SU-DHL-6 (cell line): ENCODE results near the gene FGF19.

Source experiments
- H2AFZ ChIP-seq: fragments of 200-600 bp; sonication (generic); 2 replicates; pipeline ENCODE4 v1.6.1; 2014; ENCODE audit warnings: low read depth, mild to moderate bottlenecking, moderate library complexity, mixed read lengths, antibody characterized with exemption, low read length; ENCODE audit not compliant: severe bottlenecking
- H3F3A ChIP-seq: fragments of 200-600 bp; shearing (Covaris generic); 2 replicates; pipeline ENCODE4 v1.6.0; 2016; ENCODE audit warnings: antibody characterized with exemption, mild to moderate bottlenecking; ENCODE audit not compliant: insufficient read depth
- H3K27ac ChIP-seq: fragments of 200-600 bp; sonication (generic); 2 replicates; pipeline ENCODE4 v1.5.1; 2016; ENCODE audit warnings: low read depth, mild to moderate bottlenecking, low read length, moderate library complexity, mixed read lengths
- H3K27me3 ChIP-seq: fragments of 200-600 bp; sonication (generic), shearing (Covaris generic); 2 replicates; pipeline ENCODE4 v1.6.0; 2014; ENCODE audit warnings: mild to moderate bottlenecking, low read length
- H3K36me3 ChIP-seq: fragments of 200-600 bp; sonication (generic); 2 replicates; pipeline ENCODE4 v1.6.1; 2014; ENCODE audit warnings: mild to moderate bottlenecking, low read length, mixed read lengths
- H3K4me2 ChIP-seq: fragments of 300-600, 200-600 bp; shearing (Covaris generic), sonication (generic); 2 replicates; pipeline ENCODE4 v1.6.0; 2014; ENCODE audit warnings: low read length, low read depth, mild to moderate bottlenecking; ENCODE audit not compliant: poor library complexity, severe bottlenecking
- H3K4me3 ChIP-seq: fragments of 200-600 bp; sonication (generic); 2 replicates; pipeline ENCODE4 v1.5.1; 2014; ENCODE audit warnings: antibody characterized with exemption, low read length, mild to moderate bottlenecking, mixed read lengths; ENCODE audit not compliant: insufficient read depth, poor library complexity, severe bottlenecking
- H3K79me2 ChIP-seq: fragments of 200-600 bp; sonication (generic); 2 replicates; pipeline ENCODE4 v1.6.1; 2014; ENCODE audit warnings: mild to moderate bottlenecking, low read length, moderate library complexity; ENCODE audit not compliant: insufficient read depth
- H3K9ac ChIP-seq: fragments of 200-600 bp; sonication (generic); 2 replicates; pipeline ENCODE4 v1.7.0; 2014; ENCODE audit warnings: mild to moderate bottlenecking, low read length
- H3K9me2 ChIP-seq: fragments of 200-600 bp; sonication (generic); replicated peaks from 2 replicates; pipeline ENCODE4 v1.6.1; 2014; ENCODE audit warnings: low read length; ENCODE audit not compliant: insufficient read depth
- H3K9me3 ChIP-seq: fragments of 200-600 bp; sonication (generic); 2 replicates; pipeline ENCODE4 v1.6.1; 2014; ENCODE audit warnings: low read length, mixed read lengths; ENCODE audit not compliant: insufficient read depth
- H4K20me1 ChIP-seq: fragments of 200-600 bp; sonication (generic); 2 replicates; pipeline ENCODE4 v1.6.1; 2014; ENCODE audit warnings: low read depth, mild to moderate bottlenecking, antibody characterized with exemption, low read length, moderate library complexity, mixed read lengths
- EZH2phosphoT487 ChIP-seq: fragments of 200-600 bp; sonication (generic), shearing (Covaris generic); conservative IDR thresholded peaks from 2 replicates; pipeline ENCODE4 v1.6.1; 2018; ENCODE audit warnings: mild to moderate bottlenecking, antibody characterized with exemption, low read length, moderate library complexity, mixed read lengths
- TF ChIP-seq, protein P1 (sequence below): fragments of 200-600 bp; sonication (generic); IDR thresholded peaks from one replicate; pipeline ENCODE4 v1.5.1; 2017; ENCODE audit warnings: antibody characterized with exemption, mild to moderate bottlenecking, low read length, moderate library complexity; ENCODE audit not compliant: insufficient read depth, poor library complexity, severe bottlenecking

The FGF19 gene

DNA sequence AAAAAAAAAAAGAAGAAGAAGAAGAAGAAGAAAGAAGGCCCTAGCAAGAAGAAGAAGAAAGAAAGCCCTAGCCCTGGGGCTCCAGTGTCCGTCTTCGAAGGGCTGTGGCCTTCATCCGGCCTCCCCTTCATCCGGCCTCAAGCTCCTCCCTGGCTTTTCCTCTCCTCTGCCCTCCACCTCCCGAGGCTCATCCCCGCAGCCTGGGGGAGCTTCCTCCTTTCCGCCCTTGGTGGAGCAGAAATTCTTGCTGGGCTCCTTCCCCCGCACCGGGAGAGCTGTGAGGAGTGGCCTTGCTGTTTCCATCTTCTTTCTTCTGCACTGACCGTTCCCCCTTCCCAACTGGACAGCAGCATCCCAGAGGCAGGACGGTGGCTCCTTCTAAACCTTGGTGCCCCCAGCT lies 19.2 kb downstream of the FGF19 start:
- no peaks in the 10 kb centered on the region for H3K27me3 ChIP-seq
- no peak overlapping the region for H3K27ac ChIP-seq
- no peaks in the 10 kb centered on the region for H3K9me2 ChIP-seq
- H3K4me3 ChIP-seq = no peak overlapping the region
- H3K79me2 ChIP-seq = no peaks in the 10 kb centered on the region
- no peaks in the 10 kb centered on the region for H3K36me3 ChIP-seq
- no peak overlapping the region for H2AFZ ChIP-seq
- no peak overlapping the region for H3K4me2 ChIP-seq
- no peak overlapping the region for H3K9ac ChIP-seq
- H3K9me3 ChIP-seq = no peaks in the 10 kb centered on the region
- TF ChIP-seq, protein P1, sequence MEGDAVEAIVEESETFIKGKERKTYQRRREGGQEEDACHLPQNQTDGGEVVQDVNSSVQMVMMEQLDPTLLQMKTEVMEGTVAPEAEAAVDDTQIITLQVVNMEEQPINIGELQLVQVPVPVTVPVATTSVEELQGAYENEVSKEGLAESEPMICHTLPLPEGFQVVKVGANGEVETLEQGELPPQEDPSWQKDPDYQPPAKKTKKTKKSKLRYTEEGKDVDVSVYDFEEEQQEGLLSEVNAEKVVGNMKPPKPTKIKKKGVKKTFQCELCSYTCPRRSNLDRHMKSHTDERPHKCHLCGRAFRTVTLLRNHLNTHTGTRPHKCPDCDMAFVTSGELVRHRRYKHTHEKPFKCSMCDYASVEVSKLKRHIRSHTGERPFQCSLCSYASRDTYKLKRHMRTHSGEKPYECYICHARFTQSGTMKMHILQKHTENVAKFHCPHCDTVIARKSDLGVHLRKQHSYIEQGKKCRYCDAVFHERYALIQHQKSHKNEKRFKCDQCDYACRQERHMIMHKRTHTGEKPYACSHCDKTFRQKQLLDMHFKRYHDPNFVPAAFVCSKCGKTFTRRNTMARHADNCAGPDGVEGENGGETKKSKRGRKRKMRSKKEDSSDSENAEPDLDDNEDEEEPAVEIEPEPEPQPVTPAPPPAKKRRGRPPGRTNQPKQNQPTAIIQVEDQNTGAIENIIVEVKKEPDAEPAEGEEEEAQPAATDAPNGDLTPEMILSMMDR = no peak
- no peak for TF ChIP-seq EZH2phosphoT487
- H3F3A ChIP-seq = no peaks in the 10 kb centered on the region
- H4K20me1 ChIP-seq = no peaks in the 10 kb centered on the region

DNA sequence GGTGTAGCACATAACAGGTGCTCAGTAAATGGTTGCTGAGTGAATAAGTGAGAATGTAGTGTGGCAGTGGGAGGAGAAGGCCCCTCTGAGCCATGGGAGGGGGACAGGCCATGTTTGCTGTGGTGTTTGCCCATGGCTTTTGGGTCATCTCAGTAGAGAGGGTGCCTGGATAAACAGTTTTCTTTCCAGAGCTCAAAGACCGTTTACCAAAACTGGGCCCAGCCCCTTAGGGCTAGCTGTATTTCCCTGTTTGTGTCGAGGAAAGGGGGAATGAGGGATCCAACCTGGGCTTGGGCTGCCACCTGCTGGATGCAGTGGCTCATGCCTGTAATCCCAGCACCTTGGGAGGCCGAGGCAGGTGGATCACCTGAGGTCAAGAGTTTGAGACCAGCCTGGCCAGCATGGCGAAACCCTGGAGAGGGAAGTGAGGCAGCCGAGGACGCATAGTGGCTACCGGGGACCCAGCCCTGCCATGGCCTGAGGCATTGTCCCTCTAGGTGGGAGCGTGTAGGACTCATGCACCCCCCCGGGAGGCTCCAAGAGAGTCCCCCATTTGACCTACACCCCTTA lies 20.0 kb downstream of the FGF19 start:
- Histone ChIP-seq H4K20me1 (no peaks in the 10 kb centered on the region), H3K27me3 (no peaks in the 10 kb centered on the region), H3F3A (no peaks in the 10 kb centered on the region), H3K9me3 (no peaks in the 10 kb centered on the region), H3K9me2 (no peaks in the 10 kb centered on the region), H2AFZ (no peak overlapping the region), H3K9ac (no peak overlapping the region), H3K36me3 (no peaks in the 10 kb centered on the region), H3K4me3 (no peak overlapping the region), H3K27ac (no peak overlapping the region), H3K79me2 (no peaks in the 10 kb centered on the region), H3K4me2 (no peak overlapping the region)
- TF ChIP-seq EZH2phosphoT487 = no peak
- TF ChIP-seq, protein P1 = no peak

DNA sequence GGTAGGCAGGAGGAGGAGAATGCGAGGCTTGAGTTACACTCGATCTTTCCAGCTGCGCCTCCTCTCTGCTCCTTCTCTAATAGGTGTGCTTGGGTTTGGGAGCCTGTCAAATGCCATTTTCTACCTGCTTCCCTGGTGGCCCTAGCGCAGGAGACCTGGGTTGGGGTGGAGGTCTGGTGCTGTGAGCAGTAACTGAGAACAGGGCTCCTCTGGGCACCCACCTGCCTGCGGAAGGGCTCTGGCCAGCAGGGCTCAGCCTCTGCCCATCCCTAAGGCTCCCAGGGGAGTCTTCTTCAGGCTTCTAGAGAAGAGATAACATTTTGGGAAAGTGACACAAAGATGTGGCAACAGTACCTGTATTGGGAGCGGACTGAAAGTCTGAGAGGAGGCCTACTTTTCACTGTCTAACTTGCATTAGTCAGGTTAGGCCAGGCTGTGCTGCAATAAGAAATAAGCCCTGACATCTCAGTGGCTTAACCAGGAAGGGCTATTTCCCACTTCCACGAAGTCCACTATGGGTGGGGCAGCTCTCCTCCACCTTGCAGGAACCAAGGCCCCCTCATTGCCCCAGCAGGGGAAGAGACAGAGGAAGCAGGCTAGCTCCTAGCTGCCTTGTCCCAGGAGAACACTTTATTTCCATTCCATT lies 21.0 kb downstream of the FGF19 start:
- H3K4me3 ChIP-seq = no peak overlapping the region
- H3K4me2 ChIP-seq = no peak overlapping the region
- TF ChIP-seq, protein P1 = no peak
- no peak for TF ChIP-seq EZH2phosphoT487

More for the DNA sequence above, 21.0 kb downstream of the FGF19 start:
- no peaks in the 10 kb centered on the region for H3F3A ChIP-seq
- no peak overlapping the region for H2AFZ ChIP-seq
- H3K79me2 ChIP-seq = no peaks in the 10 kb centered on the region
- H3K36me3 ChIP-seq = no peaks in the 10 kb centered on the region
- H3K9me3 ChIP-seq = no peaks in the 10 kb centered on the region
- H3K27me3 ChIP-seq = no peaks in the 10 kb centered on the region
- H3K27ac ChIP-seq = no peak overlapping the region
- no peaks in the 10 kb centered on the region for H4K20me1 ChIP-seq
- no peak overlapping the region for H3K9ac ChIP-seq
- H3K9me2 ChIP-seq = no peaks in the 10 kb centered on the region
